ENCODE results near the gene OXSM.

OXSM gene

DNA sequence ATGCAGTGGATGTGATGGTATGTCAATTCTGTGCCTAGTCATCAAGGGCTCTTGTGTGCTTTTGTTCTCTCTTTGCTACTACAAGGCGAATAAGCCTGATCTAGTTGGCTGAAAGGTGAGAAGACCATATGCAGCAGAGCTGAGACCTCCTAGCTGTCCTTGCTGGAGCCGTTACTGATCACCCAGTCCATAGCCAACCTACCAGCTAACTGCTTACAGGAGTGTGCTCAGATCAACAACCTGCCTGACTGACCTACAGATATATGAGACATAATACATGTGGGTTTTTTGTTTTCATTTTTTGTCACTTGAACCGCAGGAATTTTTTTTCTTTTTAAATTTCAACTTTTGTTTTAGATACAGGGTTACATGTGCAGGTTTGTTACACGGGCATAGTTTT is 22.8 kb downstream of the OXSM start:
- no peak for DNase-seq

DNA sequence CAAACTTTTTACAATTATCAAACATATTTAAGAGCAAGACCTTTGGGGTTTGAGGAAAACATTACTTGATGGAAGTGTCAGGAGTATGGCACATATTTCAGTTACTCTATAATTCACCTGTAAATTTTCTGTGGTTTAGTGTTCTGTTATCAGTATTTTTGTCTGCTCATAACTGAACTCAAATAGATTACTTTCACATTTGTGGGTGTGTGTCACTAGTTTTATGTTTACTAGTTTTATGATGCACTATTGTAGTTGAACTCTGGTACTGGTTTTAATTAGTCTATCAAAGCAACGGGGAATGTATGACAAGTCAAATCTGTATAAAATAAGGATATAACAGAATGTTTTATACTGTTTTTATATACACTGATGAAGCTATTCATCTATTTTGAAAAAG is 27.2 kb downstream of the OXSM start:
- DNase-seq: no peak

DNA sequence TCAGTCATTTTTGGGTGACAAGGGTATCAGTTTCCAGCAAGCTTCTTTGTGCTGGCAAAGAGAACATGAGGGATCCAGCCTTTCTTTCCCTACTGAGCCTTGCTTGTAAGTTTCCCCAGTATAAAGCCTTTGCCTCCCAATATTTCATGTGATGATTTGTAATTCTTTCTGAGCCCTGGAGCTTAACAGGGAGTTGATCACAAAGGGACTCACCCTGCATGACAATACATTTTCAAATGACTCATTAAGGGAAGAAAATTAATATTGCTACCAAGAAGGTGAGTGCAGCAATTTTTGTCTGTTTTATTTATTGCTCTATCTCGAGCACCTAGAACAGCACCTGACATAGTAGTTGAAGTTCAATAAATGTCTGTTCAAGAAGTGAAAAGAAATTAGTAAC is 27.7 kb downstream of the OXSM start:
- DNase-seq: no peak

DNA sequence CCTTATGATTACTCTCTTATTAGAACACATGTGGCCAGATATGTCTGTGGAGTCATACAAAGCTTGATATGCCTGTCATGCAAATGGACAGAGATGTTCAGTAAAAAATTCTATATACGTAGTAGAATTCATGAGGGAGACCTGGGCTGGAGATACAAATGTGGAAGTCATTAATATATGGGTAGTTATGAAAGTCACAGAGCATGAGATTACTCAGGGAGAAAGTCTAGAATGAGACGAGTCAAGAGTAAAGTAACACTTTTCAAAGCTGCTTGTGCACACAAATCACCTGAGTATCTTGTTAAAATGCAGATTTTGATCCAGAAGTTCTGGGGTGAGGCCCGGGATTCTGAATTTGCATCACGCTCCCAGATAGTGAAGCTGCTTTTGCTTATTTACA is 28.4 kb downstream of the OXSM start:
- DNase-seq: no peak

DNA sequence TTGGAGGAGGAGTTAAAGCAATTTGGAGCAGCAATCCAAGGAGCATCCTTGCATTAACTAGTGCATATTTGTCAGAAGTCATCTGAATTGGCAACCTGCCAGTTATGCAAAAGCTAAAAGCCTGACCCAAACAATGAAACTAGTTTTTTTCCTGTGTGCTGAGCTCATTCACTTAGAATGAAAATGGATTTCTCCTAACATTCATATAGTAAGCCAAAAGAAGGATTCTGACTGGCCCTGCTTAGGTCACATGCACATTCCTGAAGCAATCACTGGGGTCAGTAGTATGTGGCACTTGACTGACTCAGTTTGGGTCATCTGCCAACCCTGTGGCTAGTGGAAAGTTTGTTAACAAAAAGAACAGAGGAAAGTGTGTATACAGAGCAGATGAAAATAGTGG is 30.5 kb downstream of the OXSM start:
- DNase-seq: no peak

- DNase-seq: no peak
Observed at GRCh38 chr3:25820816-25821486, 31.1 kb downstream of the OXSM start.

GRCh38 chr3:25821746-25822573 is 32.1 kb downstream of the OXSM start:
- no peak for DNase-seq

GRCh38 chr3:25823314-25823713 is 33.4 kb downstream of the OXSM start:
- no peak for DNase-seq

DNA sequence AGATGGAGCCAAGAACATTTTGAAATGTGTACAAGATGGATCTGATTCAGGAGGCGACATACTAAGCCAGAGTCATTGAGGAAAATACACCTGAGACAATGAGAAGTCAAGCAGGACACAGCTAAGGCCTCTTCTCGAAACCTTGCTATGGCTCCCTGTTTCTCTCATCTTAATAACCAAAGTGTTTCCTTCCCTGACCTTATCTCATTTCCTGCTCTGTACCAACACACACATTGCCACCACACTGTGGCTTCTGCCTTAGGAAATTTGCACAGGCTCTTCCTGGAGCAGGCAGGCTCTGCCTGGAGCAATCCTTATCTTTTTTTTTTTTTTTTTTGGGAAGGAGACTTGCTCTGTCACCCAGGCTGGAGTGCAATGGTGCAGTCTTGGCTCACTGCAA is 36.6 kb downstream of the OXSM start:
- DNase-seq: no peak

GRCh38 chr3:25830373-25831280 is 40.7 kb downstream of the OXSM start:
- no peak for DNase-seq

- no peak for DNase-seq
Observed at GRCh38 chr3:25831578-25831977, 41.7 kb downstream of the OXSM start.

GRCh38 chr3:25834346-25834745 is 44.5 kb downstream of the OXSM start:
- DNase-seq: no peak

GRCh38 chr3:25836579-25836978 is 46.7 kb downstream of the OXSM start:
- no peak for DNase-seq

DNA sequence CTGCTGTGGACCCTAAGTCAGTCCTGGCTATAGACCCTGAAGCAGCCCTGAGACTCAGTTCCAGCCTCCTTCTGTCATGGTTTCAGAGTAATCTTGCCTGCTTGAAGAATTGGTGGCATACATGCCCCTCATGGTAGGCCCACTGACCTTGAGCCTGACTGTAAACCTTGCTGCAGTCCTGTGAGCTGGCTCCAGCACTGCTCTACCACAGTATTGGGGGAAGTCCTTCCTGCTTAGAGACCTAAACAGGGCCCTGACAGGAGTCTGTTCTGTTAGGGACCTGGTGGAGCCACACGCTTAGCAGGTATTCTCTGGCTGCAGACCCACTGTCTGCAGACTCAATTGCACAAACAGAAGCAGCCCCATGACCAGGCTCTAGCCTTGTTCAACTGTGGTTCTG is 47.1 kb downstream of the OXSM start:
- DNase-seq: no peak

GRCh38 chr3:25840099-25840498 is 50.2 kb downstream of the OXSM start:
- no peak for DNase-seq

- DNase-seq: peak; percentile 1
Observed at GRCh38 chr3:25843332-25843731, 53.4 kb downstream of the OXSM start.

All from midbrain (tissue), 1 donor.